Activated CD4-positive, alpha-beta T cell treated with anti-CD3 and anti-CD28 coated beads for 4 hours (primary cell): Measurements from ENCODE around the gene SUMF1.

Source experiments
- DNase-seq, 2 donors: peaks; one replicate each; pipeline ENCODE4 v3.0.0-alpha.2; 2020

SUMF1 gene

DNA sequence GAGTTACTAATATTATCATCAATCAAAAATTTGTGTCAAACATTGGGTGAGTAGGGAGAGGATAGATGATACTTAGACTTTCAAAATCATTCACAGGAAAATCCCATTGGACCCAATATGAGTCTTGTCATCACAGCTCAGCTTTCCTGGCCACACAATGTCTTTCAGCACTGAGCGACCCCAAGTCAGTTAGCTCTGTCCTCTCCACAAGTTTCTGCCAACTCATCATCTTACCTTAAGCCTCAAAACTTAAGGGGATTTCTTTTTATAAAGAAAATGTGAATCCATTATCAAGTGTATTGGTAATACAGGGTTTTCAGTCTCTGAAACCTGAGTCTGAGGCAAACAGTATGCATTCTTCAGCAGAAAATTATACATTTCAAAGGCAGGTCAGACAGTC, 55.8 kb downstream of the SUMF1 start:
- no peak for DNase-seq

GRCh38 chr3:4410606-4411005, 56.5 kb downstream of the SUMF1 start:
- DNase-seq = no peak

DNA sequence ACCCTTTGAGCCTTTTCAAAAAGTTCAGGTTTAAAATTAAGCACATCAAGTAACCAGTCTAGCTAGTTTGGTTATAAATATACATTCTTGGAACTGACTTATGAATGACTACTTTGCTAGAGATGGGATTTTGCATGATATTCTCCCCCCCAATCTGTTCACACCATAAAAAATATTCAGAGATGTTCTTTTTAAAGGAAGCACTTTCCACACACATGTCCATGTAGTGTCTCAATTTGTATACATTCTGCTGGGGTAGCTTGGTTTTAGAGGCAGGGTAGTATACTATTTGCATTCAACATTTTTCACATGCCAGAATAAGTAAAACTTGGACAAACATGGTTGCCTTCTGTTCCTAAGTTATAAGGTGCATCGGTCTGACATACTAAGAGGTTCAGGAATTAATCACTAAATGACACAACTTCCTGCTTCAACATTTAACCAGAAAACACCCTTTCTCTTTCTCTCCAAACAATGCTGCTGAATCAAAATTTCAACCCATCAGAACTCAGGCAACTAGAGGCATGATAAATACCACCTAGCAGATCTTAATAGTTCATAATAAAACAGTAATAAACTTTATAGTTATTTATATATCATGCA, 57.0 kb downstream of the SUMF1 start:
- no peak for DNase-seq

DNA sequence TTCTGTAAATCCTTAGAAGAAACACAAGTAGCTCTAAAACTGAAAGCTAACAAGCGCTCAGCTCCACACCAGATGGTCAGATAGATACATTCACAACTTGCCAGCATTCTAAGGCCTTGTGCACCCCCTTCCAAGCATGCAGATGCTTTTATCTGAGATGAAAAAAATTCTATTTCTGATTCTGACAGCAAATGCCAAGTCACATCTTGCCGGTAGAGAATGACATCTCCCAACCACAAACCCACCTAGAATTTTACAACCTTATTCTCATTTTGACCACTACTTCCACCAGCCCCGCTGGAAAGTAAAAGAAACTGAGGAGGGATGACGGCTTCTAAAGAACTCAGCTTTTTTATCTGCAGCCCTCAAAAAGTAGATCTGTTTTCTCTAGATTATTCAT, 57.7 kb downstream of the SUMF1 start:
- DNase-seq = no peak

DNA sequence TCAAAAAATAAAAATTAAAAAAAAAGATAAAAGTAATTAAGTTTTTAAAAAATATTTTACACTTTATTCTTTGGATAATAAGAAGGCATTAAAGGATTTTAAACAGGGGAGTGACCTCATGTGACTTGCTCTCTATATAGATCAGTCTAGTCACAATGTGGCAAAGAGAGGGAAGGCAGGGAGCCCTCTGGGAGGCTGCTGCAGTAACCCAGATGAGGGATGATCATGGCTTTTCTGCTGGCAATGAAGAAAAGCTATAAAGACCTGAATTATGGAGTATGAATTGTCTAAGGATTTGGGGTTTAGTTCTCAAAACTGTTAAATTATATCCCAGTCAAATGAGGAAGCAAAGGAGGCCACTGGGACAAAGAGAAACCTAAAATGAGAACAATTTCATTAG, 58.1 kb downstream of the SUMF1 start:
- DNase-seq = no peak

DNA sequence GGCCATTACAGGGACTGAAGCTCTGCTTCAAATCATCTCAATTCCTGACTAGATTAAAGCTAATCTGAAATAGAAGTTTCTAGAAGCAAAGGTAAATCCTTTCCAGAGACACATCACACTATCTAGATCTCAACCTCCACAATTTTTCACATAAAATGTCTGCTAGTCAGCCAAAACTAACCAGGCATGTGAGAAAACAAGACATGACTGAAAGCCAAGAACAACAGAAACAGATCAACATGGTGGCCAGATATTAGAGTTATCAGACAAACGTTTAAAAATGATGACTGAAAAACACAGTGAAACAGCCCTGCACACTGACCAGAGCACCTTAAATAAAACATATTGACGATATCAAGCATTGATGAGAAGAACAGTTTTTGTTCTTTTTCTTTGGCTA, 59.1 kb downstream of the SUMF1 start:
- no peak for DNase-seq

DNA sequence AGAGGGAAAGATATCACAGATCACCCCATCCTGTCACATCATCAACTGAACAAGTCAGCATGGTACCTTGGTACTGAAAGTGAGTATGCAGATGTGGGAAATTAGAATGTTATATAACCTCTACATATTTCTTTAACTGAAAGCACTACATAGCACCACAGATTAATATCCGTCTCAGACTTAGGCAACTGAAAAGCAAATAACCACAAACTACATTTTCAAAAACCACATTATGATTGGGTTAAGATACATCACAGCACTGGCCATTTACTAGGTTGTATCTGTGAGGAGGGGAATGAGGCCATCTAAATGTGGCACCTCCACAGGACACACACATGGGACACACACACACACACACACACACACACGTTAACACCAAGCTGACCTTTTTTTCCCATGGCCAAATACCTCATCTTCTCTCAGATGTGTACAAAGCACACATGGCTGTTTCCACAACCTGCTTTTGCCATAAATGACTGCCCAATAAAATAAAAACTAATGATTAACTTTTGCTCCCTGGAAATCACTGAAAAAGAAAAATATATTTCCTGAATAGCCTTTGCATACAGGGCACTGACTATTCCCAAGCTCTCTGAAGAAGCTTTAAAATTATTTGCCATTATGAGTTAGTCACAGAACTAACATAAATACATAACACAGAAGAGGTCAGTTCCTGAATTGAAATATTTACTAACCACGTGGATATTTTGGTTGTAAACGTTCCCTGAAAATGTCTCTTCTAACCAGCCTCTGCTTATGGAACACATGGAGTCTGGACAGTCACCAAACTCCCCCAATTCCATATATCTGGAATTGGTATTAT, 60.1 kb downstream of the SUMF1 start:
- no peak for DNase-seq

GRCh38 chr3:4404881-4405280, 62.2 kb downstream of the SUMF1 start:
- DNase-seq = no peak

- DNase-seq = no peak
Observed at GRCh38 chr3:4401441-4401840, 65.6 kb downstream of the SUMF1 start.

- no peak for DNase-seq
Observed at GRCh38 chr3:4399476-4399875, 67.6 kb downstream of the SUMF1 start.

DNA sequence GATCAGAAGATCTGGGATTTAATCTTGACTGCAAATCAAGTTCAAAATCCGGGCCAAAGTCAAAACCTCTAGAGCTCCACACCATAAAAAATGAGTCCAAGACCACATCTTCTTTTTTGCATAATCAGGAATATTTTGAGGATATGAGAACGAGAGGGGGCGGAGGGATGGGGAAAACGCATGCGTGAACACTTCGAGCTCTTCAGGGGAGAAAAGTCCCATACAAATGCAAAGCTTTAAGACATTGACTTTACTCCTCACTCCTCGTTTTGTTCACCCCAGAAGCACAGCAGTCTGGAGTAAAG, 68.2 kb downstream of the SUMF1 start:
- no peak for DNase-seq

DNA sequence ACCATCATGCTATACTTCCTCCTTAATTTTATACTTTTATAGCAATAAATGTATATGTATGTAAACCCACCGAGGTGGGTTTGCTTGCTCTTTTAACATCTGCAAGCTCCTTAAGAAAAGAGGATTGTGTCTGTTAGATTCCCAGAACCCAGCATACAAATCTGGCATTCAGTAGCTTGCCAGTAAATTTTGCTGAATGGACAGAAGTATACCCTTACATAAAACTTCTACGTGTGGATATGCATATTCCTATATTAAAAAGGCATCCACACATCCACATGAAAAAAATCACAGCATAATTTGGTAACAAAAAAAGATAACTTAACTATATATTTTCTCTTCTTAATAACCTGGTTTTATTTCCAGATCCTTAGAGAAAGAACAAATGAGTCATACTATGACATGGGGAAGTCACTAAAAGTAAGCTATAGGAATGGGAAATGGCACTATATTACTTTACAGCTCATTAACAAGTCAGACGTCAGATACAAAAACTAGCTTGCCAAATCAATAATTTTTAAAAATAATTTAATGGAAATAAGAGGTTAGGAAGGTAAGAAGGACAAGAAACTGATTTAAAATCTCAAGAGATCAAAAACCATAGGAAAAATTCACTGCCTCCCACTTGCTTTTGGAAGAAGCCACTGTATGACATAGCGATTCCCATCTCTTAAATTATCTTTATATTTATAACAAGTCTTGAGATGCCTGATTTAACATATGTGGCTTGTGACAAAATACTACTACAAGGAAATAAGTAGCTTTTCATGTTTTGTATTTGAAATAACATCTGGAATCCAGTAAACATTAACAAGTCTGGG, 68.7 kb downstream of the SUMF1 start:
- DNase-seq = no peak

DNA sequence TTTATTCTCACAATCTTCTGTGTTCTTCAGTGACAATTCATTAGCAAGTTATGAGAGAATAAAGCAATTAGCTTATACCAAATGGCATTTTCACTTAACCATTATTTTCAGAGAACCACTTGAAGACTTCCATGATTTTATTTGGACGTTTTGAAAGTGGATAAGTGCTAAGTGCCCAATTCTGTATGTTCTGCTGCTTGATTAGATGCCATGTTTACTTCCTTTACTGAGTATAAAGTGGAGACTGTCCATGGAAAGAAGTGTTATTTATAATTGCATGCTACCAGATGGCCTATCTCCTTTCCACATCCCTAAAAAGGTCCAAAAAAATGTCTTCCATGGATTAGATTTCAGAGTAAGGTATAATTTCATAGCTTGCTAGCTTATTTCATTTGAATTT, 69.6 kb downstream of the SUMF1 start:
- no peak for DNase-seq

DNA sequence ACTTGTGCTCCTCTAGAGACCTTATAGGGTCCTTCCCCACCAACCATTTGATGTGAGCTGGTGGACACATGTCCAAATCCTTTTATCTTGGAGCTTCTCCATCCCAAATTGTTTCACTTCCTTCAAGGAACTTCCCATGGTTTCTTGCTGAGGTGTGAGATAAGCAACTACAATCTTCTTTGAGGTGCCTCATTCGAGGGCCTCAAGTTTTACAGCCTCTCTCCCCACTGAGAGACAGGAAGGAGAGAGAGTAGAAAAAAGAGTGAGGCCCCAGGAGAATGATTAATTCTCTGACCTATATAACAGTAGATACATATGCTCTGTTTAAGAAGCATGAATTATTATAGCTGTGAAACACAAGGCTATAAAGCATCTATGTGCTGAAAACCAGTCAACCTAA, 70.5 kb downstream of the SUMF1 start:
- no peak for DNase-seq

- DNase-seq = no peak
Observed at GRCh38 chr3:4396006-4396405, 71.1 kb downstream of the SUMF1 start.

DNA sequence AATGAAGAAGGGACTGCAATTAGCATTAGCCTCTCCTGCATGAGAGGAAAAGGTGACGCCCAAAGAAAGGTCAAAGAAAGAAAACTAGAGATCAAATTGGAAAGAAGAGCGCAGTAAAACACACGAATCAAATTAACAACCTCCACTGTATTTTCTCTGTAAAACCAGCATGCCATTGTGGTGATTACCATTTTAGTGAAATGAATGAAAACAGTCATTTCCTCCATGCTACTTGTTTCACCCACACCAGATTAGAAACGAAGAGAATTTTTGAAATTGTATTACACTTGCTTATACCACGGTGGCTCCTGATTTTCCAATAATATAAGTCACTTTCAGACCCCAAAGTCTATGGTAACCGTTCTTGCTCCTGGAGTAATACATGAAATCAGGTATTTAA, 71.6 kb downstream of the SUMF1 start:
- no peak for DNase-seq

DNA sequence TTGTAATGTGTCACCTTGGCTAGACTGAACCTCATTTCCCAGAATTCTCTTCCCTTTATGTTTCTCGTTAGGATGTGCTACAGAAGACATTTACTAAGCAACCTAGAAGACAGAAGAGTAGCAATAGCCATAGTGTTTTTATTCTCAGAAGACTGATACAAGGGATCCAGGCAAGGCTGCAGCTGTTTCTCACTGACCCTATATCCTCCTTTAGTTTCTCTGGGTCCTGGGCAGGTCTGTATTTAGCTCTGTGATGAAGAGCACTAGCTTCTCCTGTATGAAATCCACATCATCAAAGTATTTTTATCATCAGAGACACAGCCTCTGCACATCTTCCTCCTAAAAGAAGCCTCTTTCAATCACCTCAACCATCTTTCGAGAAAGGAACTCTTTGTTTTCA, 72.5 kb downstream of the SUMF1 start:
- no peak for DNase-seq

- peak; percentile 8 to 19 for DNase-seq
Observed at GRCh38 chr3:4394048-4394447, 73.0 kb downstream of the SUMF1 start.

- DNase-seq = no peak
Observed at GRCh38 chr3:4392992-4393391, 74.1 kb downstream of the SUMF1 start.

DNA sequence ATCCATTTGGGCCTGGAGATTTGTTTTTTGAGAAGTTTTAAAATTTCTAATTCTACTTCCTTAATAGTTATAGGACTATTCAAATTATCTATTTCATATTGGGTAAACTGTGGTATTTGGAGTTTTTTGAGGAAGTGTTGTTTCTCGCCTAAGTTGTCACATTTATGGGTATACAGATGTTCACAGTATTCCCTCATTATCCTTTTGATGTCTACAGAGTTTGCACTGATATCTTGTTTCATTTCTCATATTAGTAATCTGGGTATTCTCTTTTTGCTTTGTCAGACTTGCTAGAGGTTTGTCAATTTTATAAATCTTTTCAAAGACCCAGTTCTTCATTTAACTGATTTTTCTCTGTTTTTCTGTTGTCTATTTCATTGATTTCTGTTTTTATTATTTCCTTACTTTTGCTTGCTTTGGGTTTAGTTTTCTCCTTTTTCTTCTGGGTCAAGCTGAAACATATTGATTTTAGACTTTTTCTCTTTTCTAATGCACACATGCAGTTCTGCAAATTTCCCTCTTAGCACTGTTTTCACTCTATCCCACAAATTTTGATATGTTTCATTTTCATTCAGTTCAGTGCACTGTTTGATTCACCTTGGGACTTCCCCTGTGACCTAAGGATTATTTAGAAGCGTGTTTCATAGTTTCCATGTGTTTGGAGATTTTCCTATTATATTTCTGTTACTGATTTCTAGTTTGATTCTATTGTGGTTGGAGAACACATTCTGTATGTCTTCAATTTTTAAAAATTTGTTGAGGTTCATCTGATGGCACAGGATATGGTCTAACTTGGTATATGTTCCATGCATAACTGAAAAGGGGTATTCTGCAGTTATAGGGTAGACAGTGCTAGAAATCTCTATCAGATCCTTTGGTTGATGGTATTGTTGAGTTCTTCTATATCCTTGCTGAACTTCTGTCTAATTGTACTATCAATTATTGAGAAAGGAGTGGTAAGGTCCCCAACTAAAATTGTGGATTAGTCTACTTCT, 79.6 kb downstream of the SUMF1 start:
- no peak for DNase-seq

DNA sequence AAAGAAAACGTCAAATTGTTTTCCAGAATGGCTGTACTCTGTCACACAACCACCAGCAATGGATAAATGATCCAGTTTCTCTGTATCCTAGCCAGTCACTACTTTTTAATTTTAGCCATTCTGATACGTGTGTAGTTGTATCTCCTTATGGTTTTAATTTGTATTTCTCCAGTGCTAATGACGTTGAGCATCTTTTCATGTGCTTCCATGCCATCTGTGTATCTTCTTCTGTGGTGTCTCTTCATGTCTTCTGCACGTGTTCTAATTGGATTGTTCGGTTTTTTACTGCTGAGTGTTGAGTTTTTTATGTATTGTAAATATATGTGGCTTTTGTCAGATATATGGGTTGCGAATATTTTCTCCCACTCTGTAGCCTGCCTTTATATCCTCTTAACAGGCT, 81.9 kb downstream of the SUMF1 start:
- DNase-seq = no peak

GRCh38 chr3:4380013-4380412, 87.1 kb downstream of the SUMF1 start:
- DNase-seq = no peak

GRCh38 chr3:4376499-4376898, 90.6 kb downstream of the SUMF1 start:
- no peak for DNase-seq
